ENCODE results near the gene XYLT1. TPM values are rescaled to one million over a fixed set of nuclear protein-coding genes. Genes with fewer than 3 reads are reported as not detected.

Gene XYLT1
- total RNA-seq, 4 donors from 2014 or later = 6.6 to 17.2 (median 10.0) TPM

DNA sequence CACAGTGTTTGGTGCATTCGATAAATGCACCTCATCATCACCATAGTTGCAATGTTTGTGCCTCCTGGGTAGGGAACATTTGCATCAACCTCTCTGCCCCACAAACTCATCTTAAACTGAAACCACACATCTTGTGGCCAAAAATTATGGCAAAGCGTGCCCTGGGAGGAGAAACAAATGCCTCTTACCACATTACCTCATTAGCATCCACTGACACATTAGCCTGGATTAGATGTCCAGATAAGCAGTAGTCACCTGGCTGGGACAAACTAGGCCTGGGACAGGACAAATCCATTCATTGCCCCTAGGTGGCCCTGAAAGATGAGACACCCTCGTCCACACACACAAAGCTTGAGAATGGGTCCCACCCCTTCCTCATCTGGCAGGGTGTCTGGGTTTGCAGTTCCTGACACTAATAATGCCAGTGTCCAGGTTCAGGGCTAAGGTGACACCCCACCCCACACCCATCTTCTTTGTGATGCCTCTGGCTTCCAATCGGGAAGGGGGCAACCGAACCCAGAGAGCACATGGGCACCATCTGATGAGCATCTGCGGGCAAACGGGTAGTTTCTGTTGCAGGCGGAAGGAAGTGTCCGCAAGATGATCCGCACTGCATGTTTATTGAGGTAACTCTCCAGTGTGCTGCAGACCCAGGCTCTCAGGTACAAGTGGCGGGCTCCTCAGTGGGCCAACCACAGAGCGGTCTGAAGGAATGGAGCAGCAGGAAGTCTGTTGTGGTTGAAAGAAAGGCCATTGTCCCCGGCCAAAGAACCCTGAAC lies 8.6 kb downstream of the XYLT1 start:
- no peak for TF ChIP-seq POLR2A (IDR thresholded peaks at IDR 0.05)
- TF ChIP-seq, protein P1, sequence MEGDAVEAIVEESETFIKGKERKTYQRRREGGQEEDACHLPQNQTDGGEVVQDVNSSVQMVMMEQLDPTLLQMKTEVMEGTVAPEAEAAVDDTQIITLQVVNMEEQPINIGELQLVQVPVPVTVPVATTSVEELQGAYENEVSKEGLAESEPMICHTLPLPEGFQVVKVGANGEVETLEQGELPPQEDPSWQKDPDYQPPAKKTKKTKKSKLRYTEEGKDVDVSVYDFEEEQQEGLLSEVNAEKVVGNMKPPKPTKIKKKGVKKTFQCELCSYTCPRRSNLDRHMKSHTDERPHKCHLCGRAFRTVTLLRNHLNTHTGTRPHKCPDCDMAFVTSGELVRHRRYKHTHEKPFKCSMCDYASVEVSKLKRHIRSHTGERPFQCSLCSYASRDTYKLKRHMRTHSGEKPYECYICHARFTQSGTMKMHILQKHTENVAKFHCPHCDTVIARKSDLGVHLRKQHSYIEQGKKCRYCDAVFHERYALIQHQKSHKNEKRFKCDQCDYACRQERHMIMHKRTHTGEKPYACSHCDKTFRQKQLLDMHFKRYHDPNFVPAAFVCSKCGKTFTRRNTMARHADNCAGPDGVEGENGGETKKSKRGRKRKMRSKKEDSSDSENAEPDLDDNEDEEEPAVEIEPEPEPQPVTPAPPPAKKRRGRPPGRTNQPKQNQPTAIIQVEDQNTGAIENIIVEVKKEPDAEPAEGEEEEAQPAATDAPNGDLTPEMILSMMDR (IDR thresholded peaks at IDR 0.05) = no peak
- WGBS, 2 donors = 59 to 73% methylated on average over 6 to 11 of the region's 13 CpGs
- Histone ChIP-seq H3K4me1 (peaks cover 7 to 27% (median 12%) of the 10 kb centered on the region in 3 donors), H3K36me3 (peaks cover 0 to 5% (median 0%) of the 10 kb centered on the region in 3 donors), H3K27ac (no peak overlapping the region), H3K9me3 (no peaks in the 10 kb centered on the region), H3K27me3 (no peaks in the 10 kb centered on the region), H3K4me3 (no peak overlapping the region)
- no peak for DNase-seq
- intact Hi-C loops (cut with DNase I) = loop anchor here (10.0 kb wide), 1 partner anchor 597 kb away; no protein-coding TSS in a partner anchor

DNA sequence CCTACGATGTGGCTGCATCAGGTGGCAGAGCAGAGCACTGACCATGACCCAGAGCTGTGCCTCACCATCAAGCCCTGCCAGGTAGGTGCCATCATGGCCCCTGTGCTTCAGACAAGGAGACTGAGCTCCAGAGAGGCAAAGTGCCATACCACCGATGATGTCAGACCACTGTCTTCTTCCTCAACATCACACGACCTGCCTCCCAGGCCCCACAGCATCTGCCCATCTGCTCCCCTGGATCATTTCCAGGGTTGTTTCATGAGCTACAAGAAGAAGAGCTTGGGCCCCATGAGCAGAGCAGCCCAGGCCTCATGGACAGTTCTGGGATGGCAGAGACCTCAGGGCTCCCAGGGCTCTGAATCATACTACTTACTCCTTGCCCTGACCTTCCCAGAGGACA lies 9.9 kb downstream of the XYLT1 start:
- no peaks in the 10 kb centered on the region for H3K27me3 ChIP-seq
- H3K36me3 ChIP-seq = peaks cover 0 to 2% (median 0%) of the 10 kb centered on the region in 3 donors
- TF ChIP-seq POLR2A (IDR thresholded peaks at IDR 0.05) = no peak
- TF ChIP-seq, protein P1 (IDR thresholded peaks at IDR 0.05) = no peak
- H3K9me3 ChIP-seq = no peaks in the 10 kb centered on the region
- H3K4me1 ChIP-seq = peaks cover 7 to 23% (median 12%) of the 10 kb centered on the region in 3 donors
- intact Hi-C loops (cut with DNase I) = loop anchor here (10.0 kb wide), 1 partner anchor 596 kb away; no protein-coding TSS in a partner anchor
- peak overlapping the region in 1 of 4 donors; percentile 9 for H3K27ac ChIP-seq
- no peak for DNase-seq
- 80% methylated on average over 1 of the region's 3 CpGs; no CpG with 5 or more reads in 1 of the 2 donors for WGBS, 2 donors
- H3K4me3 ChIP-seq = no peak overlapping the region

DNA sequence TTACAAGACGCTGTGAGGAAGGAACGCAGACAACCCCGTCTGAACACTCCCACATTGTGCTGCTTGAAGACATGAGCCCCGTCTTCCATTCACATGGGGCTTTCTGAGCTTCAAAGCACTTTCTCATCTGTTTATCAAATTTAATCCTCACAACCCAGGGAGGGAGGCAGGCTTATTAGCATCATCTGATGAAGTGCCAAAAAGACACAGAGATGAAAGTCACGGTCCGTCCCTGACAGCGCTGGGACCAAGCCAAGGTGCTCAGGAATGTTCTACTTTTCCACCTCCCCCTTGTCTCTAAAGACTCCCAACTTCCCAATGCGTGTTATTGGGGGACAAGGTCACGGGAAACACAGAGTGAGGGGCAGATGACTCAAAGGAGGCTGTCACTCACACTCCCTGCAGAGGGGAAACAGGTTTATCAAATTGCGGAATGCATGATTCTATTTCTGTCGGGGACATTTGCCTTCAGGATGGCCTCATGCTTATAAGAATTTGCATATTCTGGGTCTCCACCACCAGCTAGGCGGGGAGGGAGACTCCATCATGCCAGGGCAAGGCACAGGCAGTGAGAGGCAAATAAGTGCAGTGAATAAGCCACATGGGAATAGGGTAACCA lies 10.7 kb downstream of the XYLT1 start:
- intact Hi-C loops (cut with DNase I) = loop anchor here (10.0 kb wide), 1 partner anchor 595 kb away; no protein-coding TSS in a partner anchor
- no peaks in the 10 kb centered on the region for H3K36me3 ChIP-seq

DNA sequence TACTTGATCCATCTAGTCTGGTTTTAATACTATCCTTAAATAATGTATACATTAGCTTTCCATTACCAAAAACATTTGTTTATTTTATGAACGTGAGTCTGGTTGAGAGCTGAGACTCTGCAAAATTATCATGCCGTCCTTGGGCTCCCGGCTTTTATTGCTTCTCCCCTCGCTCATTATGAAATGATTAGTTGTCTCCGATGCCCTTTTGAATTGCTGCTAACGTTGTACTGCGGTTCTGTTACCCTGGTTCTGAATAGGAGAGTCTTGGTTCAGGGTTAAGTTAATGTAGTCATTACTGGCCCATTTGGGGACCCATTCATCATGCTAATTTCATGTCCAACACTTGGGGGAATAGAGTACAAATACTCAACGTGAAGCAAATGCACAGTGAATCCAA lies 12.8 kb downstream of the XYLT1 start:
- Histone ChIP-seq H3K9me3 (no peaks in the 10 kb centered on the region), H3K4me3 (no peak overlapping the region), H3K27ac (no peak overlapping the region), H3K27me3 (no peaks in the 10 kb centered on the region), H3K36me3 (no peaks in the 10 kb centered on the region), H3K4me1 (peaks cover 7 to 31% (median 12%) of the 10 kb centered on the region in 3 donors)
- no peak for TF ChIP-seq POLR2A (IDR thresholded peaks at IDR 0.05)
- TF ChIP-seq, protein P1 (IDR thresholded peaks at IDR 0.05) = no peak
- no peak for DNase-seq
- 76 to 79% methylated on average over 7 to 8 of the region's 8 CpGs for WGBS, 2 donors
- intact Hi-C loops (cut with DNase I) = no loop called here

More for the DNA sequence above, 10.7 kb downstream of the XYLT1 start:
- H3K4me3 ChIP-seq = no peak overlapping the region
- peak overlapping the region in 2 of 4 donors; percentile 12 to 18 for H3K27ac ChIP-seq
- peaks cover 7 to 23% (median 12%) of the 10 kb centered on the region in 3 donors for H3K4me1 ChIP-seq
- no peaks in the 10 kb centered on the region for H3K9me3 ChIP-seq
- 48 to 55% methylated on average over 12 of the region's 12 CpGs for WGBS, 2 donors
- H3K27me3 ChIP-seq = no peaks in the 10 kb centered on the region
- TF ChIP-seq, protein P1 (IDR thresholded peaks at IDR 0.05) = no peak
- no peak for TF ChIP-seq POLR2A (IDR thresholded peaks at IDR 0.05)
- no peak for DNase-seq

DNA sequence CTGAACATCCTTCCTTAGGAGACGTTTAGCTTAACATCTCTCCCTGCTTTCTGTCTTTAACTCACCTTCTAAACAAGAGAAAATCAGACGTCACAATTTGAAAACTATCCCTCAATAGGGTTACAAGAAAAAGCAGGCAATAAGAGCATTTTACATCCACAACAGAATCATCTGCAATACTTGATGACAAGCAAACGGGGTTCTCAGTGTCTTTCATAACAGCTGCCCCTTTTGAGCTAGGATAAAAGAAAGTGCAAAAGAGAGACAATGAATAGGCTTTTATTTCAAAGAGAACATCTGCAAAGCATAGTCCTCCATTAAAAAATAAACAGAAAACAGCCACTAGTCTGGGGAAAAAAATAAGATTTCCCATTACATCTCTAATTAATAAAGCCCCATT lies 13.2 kb downstream of the XYLT1 start:
- TF ChIP-seq POLR2A (IDR thresholded peaks at IDR 0.05) = no peak
- TF ChIP-seq, protein P1 (IDR thresholded peaks at IDR 0.05) = no peak
- 70 to 72% methylated on average over 3 of the region's 3 CpGs for WGBS, 2 donors
- Histone ChIP-seq H3K36me3 (no peaks in the 10 kb centered on the region), H3K4me1 (peaks cover 7 to 30% (median 12%) of the 10 kb centered on the region in 3 donors), H3K27ac (no peak overlapping the region), H3K27me3 (no peaks in the 10 kb centered on the region), H3K4me3 (no peak overlapping the region), H3K9me3 (no peaks in the 10 kb centered on the region)
- DNase-seq = no peak
- intact Hi-C loops (cut with DNase I) = no loop called here

Measured in esophagus squamous epithelium (tissue), 5 donors.